IPS-18a (cell line): ENCODE results near the gene NTM.

Experiments used
- H3K27ac ChIP-seq: one replicate; pipeline ENCODE4 v1.5.1; 2013; ENCODE audit warnings: low read length
- H3K27me3 ChIP-seq: one replicate; pipeline ENCODE4 v1.6.1; 2013; ENCODE audit warnings: mild to moderate bottlenecking, low read length; ENCODE audit not compliant: control insufficient read depth, insufficient read depth
- H3K36me3 ChIP-seq: one replicate; pipeline ENCODE4 v1.6.1; 2013; ENCODE audit warnings: low read depth, low read length; ENCODE audit not compliant: control insufficient read depth
- H3K4me1 ChIP-seq: one replicate; pipeline ENCODE4 v1.6.1; 2013; ENCODE audit warnings: low read depth, low read length; ENCODE audit not compliant: control insufficient read depth
- H3K4me3 ChIP-seq: one replicate; pipeline ENCODE4 v1.5.1; 2013; ENCODE audit warnings: low read length
- H3K9ac ChIP-seq: one replicate; pipeline ENCODE4 v1.6.1; 2013; ENCODE audit warnings: mild to moderate bottlenecking, low read length, moderate library complexity
- H3K9me3 ChIP-seq: one replicate; pipeline ENCODE4 v1.6.1; 2013; ENCODE audit warnings: low read depth, low read length; ENCODE audit not compliant: control insufficient read depth

Gene NTM

DNA sequence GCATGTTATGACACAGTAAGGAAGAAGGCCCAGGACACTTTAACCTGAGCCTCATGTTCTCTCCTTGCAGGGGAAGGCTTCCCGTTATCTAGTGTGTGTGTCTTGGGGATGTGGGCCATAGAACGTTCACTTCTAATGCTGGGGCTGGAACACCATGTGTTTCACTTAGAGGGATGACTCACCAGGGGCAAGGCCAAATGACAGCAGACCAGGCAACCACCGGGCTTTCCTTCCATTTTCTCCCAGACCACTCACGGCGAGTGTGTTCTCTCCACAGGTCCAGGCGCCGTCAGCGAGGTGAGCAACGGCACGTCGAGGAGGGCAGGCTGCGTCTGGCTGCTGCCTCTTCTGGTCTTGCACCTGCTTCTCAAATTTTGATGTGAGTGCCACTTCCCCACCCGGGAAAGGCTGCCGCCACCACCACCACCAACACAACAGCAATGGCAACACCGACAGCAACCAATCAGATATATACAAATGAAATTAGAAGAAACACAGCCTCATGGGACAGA lies 964.4 kb downstream of the NTM start:
- Histone ChIP-seq H3K4me3 (no peak overlapping the region), H3K36me3 (no peaks in the 10 kb centered on the region), H3K4me1 (peaks cover 4% of the 10 kb centered on the region), H3K9me3 (no peaks in the 10 kb centered on the region), H3K9ac (no peak overlapping the region), H3K27ac (no peak overlapping the region), H3K27me3 (no peaks in the 10 kb centered on the region)

DNA sequence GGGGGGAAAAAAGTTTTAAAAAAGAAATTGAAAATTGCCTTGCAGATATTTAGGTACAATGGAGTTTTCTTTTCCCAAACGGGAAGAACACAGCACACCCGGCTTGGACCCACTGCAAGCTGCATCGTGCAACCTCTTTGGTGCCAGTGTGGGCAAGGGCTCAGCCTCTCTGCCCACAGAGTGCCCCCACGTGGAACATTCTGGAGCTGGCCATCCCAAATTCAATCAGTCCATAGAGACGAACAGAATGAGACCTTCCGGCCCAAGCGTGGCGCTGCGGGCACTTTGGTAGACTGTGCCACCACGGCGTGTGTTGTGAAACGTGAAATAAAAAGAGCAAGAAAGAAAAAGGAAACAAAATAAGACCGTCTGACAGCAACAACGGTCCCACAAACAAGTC lies 964.9 kb downstream of the NTM start:
- Histone ChIP-seq H3K27ac (no peak overlapping the region), H3K9ac (no peak overlapping the region), H3K36me3 (no peaks in the 10 kb centered on the region), H3K4me3 (no peak overlapping the region), H3K27me3 (no peaks in the 10 kb centered on the region), H3K9me3 (no peaks in the 10 kb centered on the region), H3K4me1 (peaks cover 4% of the 10 kb centered on the region)

DNA sequence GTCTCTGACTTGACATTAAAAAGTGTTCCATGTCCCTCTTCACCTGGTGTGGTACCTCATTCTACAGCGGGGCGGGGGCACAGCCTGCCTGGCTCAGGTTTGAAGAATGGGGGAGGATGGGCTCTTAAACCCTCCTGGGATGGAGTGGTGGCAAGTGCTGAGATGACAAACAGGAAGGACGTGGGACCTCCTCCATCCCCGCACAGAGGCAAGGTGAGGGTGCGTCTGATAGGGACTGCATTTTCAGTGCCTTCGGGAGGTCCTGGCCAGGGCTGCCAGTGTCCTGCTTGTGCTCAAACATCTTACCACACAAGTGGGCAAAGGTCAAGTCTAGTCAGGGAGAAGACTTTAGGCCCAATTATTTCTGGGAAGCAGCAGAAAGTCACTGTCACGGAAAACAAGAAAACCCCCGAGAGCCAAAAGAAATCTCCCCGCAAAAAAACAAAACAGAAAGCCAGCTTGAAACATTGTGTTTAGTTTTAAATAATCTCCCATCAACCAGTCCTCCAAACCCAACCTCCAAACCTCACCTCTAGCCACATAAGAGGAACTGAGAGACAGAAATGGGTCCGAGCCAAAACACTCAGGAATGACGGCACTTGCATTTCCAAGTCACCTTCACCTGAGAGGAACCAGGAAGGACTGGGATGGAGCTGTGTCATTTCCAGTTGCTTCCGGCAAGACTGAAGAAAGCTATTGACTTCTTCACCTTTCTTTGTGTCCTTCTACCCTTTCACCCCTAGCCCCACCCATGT lies 966.5 kb downstream of the NTM start:
- Histone ChIP-seq H3K9ac (no peak overlapping the region), H3K36me3 (no peaks in the 10 kb centered on the region), H3K27ac (no peak overlapping the region), H3K9me3 (no peaks in the 10 kb centered on the region), H3K27me3 (no peaks in the 10 kb centered on the region), H3K4me3 (no peak overlapping the region), H3K4me1 (peaks cover 4% of the 10 kb centered on the region)

DNA sequence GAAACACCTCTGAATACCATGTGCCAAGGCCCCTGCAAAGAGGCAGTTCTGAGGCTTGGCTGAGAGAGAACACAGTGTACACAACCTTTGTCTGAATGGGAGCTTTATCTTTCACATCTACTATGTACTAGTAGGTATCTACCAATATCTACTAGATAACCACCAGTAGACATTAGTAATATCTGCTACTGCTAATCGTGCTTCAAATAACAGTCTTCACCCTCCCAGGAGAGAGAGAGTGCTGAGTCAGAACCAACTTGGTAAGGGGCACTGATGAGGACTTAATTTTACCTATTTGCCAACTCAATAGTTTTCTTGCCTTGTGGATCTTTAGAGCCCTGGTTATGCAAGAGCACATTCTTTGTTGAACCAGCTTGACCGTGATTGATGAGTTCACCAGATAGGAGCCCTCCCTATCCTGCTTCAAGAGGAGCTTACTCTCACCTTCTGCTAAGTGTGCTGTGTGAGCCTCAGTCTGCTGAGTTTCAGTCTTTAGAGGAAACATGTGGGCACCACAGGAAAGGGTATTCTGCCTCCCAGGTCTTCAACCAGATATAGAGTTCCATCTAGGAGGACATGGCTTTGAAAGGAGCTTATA lies 967.5 kb downstream of the NTM start:
- Histone ChIP-seq H3K9ac (no peak overlapping the region), H3K27ac (no peak overlapping the region), H3K36me3 (no peaks in the 10 kb centered on the region), H3K9me3 (no peaks in the 10 kb centered on the region), H3K4me1 (no peaks in the 10 kb centered on the region), H3K27me3 (no peaks in the 10 kb centered on the region), H3K4me3 (no peak overlapping the region)

GRCh38 chr11:132342408-132342807 lies 972.0 kb downstream of the NTM start:
- no peaks in the 10 kb centered on the region for H3K27me3 ChIP-seq
- H3K4me1 ChIP-seq = peaks cover 4% of the 10 kb centered on the region
- H3K36me3 ChIP-seq = no peaks in the 10 kb centered on the region
- H3K9me3 ChIP-seq = no peaks in the 10 kb centered on the region
- no peak overlapping the region for H3K9ac ChIP-seq
- no peak overlapping the region for H3K27ac ChIP-seq
- no peak overlapping the region for H3K4me3 ChIP-seq

DNA sequence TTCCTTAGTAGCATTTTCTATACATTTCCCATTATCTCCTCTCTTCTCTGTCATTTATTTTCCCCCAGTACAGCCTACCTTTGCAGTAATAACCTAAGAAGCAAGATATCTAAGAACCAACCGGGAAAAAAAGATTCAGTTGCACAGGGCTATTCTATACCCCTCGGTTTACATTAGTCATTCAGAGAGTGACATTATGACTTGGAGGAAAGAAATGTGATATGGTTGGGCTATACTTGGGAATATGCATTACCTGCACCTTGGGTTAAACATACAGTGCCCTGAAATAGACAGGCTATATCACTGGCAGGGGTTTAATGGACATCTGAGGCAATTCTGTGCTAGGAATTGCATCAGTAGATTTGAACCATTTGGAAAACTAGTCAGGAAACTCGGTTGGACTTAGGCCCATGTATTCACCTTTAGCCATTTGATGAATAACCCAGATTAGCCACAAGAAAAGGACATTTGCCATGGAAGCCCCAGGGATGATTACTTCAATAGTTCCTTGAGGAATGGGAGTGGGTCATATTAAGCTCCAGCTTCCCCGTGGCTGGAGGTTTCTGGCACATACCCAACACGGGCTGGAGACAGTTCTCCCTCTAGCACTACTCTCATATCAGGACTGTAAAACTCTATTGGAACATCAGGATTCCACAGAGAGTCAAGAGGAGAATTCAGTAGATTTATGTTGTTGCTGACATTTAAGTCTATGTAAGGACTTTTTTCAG lies 973.2 kb downstream of the NTM start:
- H3K36me3 ChIP-seq = no peaks in the 10 kb centered on the region
- no peaks in the 10 kb centered on the region for H3K9me3 ChIP-seq
- H3K4me3 ChIP-seq = no peak overlapping the region
- H3K9ac ChIP-seq = no peak overlapping the region
- peaks cover 8% of the 10 kb centered on the region for H3K4me1 ChIP-seq
- H3K27ac ChIP-seq = no peak overlapping the region
- no peaks in the 10 kb centered on the region for H3K27me3 ChIP-seq

DNA sequence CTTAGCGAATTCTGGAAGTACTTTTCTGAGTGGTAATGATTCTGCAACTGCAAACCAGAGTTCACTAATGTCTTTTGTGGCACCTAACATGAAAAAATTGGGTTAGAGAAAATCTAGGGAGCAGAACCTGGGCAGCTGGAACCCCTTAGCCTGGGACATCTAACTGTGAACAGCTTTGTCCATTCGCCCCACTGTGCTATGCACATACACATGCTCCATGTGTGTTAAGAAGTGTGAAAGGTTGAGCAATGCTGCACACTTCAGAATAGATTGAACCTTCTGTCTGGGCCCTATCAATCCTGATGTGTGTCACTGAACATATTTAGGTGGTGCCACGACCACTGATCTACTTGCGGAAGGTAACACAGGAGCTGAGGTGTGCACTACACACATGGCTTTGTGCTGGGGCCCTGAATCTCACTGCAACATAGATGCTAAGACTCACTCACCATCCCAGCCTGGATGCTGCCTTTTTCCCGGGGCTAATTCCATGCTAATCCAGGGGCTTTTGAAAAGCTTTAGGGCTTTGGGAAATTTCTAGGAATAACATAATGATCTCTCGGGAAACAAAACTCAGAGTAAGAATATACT lies 976.2 kb downstream of the NTM start:
- Histone ChIP-seq H3K4me3 (no peak overlapping the region), H3K27me3 (no peaks in the 10 kb centered on the region), H3K36me3 (no peaks in the 10 kb centered on the region), H3K4me1 (peaks cover 8% of the 10 kb centered on the region), H3K9ac (no peak overlapping the region), H3K27ac (no peak overlapping the region), H3K9me3 (no peaks in the 10 kb centered on the region)

GRCh38 chr11:132347156-132348090 lies 977.0 kb downstream of the NTM start:
- Histone ChIP-seq H3K4me1 (peaks cover 8% of the 10 kb centered on the region), H3K9me3 (no peaks in the 10 kb centered on the region), H3K27me3 (no peaks in the 10 kb centered on the region), H3K27ac (no peak overlapping the region), H3K36me3 (no peaks in the 10 kb centered on the region), H3K9ac (no peak overlapping the region), H3K4me3 (no peak overlapping the region)

GRCh38 chr11:132349811-132350733 lies 979.7 kb downstream of the NTM start:
- H3K9me3 ChIP-seq = no peaks in the 10 kb centered on the region
- H3K27me3 ChIP-seq = no peaks in the 10 kb centered on the region
- H3K36me3 ChIP-seq = no peaks in the 10 kb centered on the region
- H3K4me3 ChIP-seq = no peak overlapping the region
- H3K4me1 ChIP-seq = peaks cover 8% of the 10 kb centered on the region
- no peak overlapping the region for H3K27ac ChIP-seq
- H3K9ac ChIP-seq = no peak overlapping the region

GRCh38 chr11:132351050-132351449 lies 980.6 kb downstream of the NTM start:
- Histone ChIP-seq H3K9me3 (no peaks in the 10 kb centered on the region), H3K4me3 (no peak overlapping the region), H3K27me3 (no peaks in the 10 kb centered on the region), H3K4me1 (peaks cover 8% of the 10 kb centered on the region), H3K9ac (no peak overlapping the region), H3K36me3 (no peaks in the 10 kb centered on the region), H3K27ac (no peak overlapping the region)
